NCI-H2029 treated with DMSO at 0.1 percent for 48 hours (cell line): ENCODE results near the gene GALNT9.

Experiments
- DNase-seq: peaks from one replicate; lab custom pipeline; 2025; lab: John Stamatoyannopoulos, UW

GALNT9 gene

GRCh38 chr12:132325733-132326130 lies 3.7 kb downstream of the GALNT9 start:
- DNase-seq, result no peak

DNA sequence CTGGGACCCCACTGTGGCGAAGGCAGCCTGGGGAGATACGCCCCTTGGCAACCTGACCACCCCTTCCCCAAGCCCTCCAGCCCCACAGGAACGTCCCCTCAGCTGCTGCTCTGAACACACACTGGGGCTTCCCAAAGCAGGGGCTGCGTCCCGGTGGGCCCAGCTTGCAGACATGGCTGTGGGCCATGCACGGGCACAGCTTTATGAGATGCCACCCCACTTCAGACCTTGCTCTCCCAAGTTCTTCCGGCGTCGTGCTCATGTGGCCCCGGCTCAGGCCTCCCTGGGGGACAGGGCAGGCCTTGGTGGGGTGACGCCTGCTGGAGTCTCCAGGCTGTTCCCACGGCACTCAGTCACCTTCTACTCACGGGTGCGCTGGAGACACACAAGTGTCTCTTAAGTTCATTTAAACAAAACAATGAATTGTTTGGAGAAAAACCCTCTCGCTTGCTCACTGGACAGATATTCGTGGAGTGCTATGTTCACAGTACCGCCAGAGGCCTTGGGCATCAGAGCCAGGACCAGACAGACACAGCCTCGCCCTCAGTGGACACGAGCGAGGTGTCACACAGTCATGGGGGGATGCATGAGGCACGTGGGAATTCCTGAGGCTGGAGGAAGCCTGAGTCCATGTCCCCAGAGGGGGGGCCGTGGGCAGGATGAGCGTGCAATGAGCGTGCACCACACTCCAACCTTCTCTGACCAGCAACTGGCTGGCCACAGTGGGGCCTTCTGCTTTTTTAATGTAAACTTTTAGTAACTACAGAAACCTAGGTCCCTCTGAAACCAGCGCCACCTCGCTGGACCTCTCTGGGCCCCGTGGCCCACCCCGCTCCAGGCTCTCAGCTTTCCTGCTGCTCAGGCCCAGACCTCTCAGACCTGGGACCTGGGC lies 4.3 kb downstream of the GALNT9 start:
- DNase-seq, result no peak

DNA sequence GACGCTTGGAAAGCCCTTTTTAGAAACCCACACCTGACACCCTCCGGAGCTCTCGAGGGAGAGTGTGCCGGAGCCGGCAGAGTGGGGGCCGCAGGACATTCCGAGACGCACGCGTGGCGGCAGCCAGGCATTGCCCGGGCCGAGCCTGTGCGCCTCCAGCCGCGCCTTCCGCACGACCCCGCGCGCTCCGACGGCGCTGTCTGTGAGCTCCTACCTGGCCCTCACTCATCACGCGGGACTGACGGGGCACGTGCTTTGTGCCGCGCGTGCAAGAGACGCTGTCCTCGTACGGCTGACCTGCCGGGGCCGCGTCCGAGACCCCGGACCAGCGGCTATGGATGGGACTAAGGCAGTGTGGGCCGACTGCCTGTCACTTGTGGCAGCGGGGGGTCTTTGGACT lies 5.2 kb downstream of the GALNT9 start:
- no peak for DNase-seq

GRCh38 chr12:132323171-132324010 lies 6.0 kb downstream of the GALNT9 start:
- DNase-seq, result no peak

DNA sequence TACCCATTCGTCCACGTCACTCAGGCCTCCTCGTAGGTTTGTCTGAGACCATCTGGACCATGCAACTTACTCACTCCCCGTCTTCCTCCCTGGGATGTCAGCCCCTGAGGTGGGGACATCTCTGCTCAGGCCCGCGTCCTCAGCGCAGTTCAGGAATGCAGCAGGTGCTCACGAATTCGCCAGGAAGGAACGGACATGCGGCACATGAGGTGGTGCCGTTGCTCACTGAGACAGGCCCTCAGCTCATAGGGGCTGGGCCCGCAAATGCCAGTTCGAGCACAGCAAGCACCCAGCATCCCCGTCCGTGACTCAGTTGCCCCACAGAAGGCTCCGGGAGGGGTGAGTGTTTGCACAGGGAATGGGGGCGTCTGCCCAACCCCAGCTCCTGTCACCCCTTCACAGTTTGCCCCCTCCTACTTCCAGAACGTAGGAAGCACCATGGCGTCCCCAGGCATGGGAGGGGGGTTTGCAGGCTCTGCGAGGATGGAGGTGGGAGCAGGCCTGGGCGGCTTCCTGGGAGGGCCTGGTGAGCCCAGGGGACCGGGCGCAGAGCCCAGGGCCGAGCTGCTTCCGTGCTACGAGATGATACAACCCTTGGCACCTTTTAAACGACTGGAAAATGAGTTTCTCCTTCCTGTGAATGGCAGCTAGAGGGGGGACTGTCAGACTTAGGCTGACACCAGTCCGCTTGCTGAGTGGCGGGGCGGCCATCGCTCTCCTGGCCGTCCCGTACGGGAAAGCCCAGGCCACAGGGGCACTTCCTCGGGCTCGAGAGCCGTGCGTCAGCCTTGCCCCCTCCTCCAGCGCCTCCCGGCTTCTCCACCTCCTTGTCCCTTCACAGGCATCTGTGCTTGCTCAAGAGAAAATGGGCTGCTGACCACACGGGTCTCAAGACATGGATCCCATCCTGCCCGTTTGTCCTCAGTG lies 6.9 kb downstream of the GALNT9 start:
- no peak for DNase-seq

DNA sequence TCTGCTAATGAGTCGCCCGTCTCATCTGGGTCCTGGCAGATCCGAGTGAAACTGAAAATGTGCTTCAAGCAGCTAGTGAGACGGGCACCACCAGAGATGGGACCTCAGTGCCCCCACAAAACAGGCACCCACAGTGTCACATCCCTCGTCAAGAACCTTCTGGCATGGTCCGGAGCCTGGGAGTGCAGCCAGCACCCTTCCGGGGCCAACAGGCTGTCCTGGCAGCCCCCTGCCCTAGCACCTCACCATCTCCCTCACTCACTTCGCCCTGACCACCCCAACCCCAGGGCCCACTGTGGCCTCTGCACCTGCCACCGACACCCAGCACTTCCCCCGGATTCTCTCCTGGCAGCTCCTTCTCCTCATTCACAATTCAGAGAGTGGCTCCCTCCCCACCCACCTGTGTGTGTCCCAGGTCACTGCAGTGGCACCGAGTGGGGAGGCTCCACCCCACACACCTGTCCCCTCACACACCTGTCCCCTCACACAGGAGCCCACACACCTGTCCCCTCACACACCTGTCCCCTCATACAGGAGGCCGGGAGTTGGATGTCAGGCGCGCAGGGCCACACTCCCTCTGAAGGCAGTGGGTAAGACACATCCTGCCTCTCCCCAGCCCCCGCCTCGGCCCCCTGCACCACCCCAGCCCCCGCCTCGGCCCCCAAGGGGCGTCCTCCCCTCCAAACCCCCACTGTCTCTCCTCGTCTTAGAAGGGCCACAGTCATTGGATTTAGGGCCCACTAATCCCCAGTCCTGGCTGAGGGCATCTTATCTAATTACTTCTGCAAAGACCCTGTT lies 7.9 kb downstream of the GALNT9 start:
- DNase-seq, result no peak

DNA sequence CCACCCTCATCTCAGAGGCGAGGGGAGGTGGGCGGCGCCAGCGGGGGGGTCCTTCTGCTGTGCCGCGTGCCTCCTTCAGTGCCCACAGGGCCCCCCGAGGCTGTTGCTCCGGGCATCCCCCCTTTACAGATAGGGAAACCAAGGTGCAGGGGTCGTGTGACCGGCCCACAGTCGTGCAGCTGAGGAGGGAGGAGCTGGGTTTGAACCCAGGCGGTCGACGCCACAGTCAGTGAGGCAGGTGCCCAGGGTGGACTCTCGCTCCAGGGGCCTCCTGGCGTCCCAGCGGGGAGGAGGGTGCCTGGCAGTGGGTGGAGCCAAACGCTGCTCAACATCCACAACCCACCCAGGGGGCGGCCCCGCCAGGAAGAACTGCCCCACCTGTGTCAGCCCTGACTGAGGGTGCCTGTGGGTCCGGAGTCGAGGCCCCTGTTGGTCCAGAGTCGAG lies 8.6 kb downstream of the GALNT9 start:
- DNase-seq, result no peak

DNA sequence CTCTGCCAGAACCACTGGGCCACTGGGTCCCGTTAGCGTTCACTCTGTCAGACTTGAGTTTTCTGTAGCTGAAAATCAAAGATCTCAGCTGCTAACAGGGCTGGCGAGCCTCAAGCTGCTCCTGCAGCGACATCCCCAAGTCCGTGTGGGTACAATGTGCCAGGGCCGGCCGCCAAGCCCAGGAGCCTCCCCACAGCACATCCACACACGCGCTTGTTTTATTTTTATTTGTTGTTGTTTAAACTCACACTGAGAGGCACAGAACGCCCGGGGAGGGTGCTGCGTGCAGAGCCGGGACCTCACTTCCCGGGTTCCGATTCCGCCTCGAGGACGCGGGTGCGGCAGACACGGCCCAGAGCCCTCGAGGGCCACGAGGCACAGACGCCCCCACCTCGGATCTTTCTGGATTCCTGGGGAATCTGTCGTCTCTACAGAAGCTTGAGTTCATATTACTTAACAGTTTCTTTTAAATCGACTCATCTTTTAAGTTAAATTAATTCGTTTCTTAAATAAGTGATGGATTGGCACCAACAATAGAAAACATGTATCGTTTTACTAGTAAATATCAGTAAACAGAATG lies 9.3 kb downstream of the GALNT9 start:
- no peak for DNase-seq

DNA sequence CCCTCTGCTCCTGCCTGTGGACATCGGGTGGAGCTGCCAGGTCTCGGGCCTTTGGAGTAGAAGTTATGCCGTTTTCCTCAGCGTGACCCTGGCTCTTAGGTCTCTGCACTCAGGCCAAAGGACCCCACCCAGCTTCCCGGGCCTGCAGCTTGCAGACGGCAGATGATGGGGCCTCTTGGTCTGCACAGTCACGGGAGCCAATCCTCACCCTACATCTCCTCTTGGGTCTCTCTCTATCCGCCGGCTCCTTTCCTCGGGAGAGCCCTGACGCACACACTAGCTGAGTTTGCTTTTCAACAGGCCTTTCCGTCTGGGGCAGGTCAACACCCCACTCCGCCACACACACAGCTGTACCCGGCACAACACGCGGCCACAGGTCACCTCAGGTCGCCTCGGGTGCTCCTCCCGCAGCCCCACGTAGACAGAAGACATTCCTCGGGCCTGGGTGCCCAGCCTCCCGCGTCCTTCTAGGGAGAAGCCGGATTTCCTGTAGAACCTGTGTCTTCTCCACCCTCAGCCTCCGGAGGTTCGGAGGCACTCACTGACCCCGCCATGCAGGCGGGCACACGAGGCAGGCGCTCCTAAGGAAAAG lies 9.9 kb downstream of the GALNT9 start:
- DNase-seq, result no peak

DNA sequence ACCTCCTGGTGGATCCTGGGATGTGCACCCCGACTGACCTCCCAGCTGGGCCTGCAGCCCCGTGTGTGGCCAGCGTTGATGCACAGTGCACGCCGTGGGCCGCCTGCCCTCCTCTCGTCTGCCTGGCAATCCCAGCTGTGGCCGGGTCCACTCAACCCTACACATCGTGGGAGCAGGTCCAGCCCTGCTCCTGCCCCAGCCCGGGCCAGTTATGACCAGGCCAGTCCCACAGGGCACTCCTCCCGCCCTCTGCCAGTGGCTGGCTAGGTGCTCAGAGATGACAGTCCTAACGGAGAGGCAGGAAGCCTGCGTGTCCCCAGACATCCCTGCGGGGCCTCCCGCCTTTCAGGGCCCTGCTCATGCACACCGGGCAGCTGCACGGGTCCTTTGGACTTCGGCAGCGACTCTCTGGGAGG lies 10.8 kb downstream of the GALNT9 start:
- DNase-seq, result no peak

GRCh38 chr12:132318135-132318534 lies 11.3 kb downstream of the GALNT9 start:
- no peak for DNase-seq

GRCh38 chr12:132317233-132317938 lies 12.0 kb downstream of the GALNT9 start:
- DNase-seq, result no peak

DNA sequence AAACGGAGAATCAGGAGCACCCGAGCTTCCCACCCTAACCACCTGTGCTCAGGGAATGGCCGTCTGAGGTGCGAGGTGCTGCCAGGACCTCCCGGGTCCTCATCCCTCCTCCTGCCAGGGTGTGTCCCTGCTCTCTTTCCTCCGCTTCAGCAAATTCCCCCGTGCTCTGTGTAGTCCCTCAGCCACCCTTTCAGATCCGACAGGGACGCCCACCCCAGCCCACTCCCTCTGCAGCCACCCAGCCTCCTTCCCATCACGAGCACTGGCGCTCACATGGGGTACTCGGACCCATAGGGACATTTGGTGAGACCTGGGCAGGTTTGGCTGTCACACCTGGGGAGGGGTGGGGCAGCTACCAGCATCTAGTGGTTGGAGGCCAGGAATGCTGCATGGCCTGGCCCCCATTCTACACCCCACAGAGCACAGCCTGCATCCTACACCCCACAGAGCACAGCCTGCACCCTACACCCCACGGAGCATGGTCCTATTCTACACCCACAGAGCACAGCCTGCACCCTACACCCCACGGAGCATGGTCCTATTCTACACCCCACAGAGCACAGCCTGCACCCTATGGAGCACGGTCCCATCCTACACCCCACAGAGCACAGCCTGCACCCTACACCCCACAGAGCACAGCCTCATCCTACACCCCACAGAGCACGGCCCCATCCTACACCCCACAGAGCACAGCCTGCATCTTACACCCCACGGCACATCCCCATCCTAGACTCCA lies 12.7 kb downstream of the GALNT9 start:
- no peak for DNase-seq

- DNase-seq, result no peak
Measured at GRCh38 chr12:132315951-132316350, 13.4 kb downstream of the GALNT9 start.

DNA sequence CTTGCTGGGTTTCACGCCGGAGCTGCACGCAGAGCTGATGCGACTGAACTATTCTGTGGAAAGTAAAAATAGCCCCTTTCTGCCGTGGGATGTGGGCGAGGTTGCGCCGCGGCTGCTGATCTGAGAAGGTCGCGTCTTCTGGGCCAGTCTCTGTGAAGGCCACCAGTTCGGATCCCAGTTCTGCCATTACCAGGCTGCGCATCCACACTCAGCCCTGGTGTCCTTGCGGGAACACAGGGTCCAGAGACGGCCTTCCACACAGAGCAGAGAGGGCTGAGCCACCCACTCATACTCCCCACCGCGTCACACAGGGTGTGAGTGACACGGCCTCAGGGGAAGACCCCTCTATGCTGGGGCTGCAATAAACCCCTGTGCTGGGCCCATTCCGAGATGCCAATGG lies 13.9 kb downstream of the GALNT9 start:
- no peak for DNase-seq

DNA sequence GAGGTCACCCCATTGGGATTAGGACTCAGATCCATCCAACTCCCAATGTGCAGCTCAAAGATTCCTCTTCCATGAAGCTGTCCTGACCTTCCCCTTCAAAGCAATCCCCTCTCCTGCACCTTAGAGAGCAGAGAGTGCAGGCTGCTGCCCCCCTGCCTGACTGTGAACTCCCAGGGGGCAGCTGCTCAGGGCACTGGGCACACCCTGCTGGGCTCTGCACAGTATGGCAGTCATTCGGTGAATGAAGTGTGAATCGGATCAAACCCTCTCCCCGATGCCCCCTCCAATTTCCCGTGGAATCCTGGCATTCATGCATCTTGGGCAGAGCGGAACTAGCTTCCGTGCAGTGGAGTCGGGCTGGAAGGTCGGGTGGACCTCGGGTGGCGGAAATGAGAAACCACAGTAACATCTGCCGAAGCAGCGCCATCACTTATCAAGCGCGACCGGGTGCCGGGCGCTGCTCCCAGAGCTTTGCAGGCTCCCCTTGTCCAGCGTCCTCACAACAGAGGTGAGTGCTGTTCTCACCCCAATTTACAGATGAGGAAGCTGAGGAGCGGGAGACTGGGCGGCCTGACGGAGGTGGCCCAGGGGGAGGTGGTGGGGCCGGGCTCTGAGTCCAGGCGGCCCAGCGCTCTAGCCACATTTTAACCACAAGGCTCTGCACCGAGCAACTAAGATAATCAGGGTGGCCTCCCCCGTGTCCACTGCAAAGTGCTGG lies 14.7 kb downstream of the GALNT9 start:
- DNase-seq, result no peak

DNA sequence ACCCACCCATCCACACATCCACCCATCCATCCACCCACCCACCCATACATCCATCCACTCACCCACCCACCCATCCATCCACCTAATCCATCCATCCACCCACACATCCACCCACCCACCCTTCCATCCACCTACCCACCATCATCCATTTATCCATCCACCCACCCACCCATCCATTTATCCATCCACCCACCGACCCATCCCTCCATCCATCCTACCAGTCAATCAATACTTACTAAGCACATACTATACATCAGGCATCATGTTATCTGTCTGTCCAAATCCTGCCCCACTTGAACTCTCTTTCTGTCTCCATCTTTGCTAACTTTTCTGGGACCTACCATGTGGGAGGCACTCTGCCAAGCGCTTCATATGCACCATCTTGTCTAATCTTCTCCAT lies 15.4 kb downstream of the GALNT9 start:
- DNase-seq, result no peak

GRCh38 chr12:132313182-132313581 lies 16.2 kb downstream of the GALNT9 start:
- DNase-seq, result no peak
